Right ventricle myocardium inferior (tissue), 1 donor: ENCODE results near the gene BORCS6. TPM values are rescaled to one million over a fixed set of nuclear protein-coding genes. Genes with fewer than 3 reads are reported as not detected.
"Not testable (repeated sequence)": the region's sequence is repeated elsewhere in the genome, so short reads cannot be mapped to it uniquely, and the experiment has no call there.

ENCODE experiments used
- ATAC-seq: fragments of 200-7000 bp; cut with Tn5 transposase; one replicate; pipeline ENCODE4 v1.9.1; 2020; ENCODE audit warnings: mild to moderate bottlenecking, moderate library complexity
- DNase-seq: peaks from one replicate; pipeline ENCODE4 v3.0.0; 2021; ENCODE audit errors: missing footprints
- intact Hi-C: fragments of 100-400 bp; cut with DNase I; formaldehyde crosslinking; loops from one replicate; pipeline ENCODE4 v1.11.0; 2022
- total RNA-seq: library from RNA; stranded (reverse); fragmentation: NEBNext Ultra II Directional; extraction: Animal tissue kit (Norgen Biotek cat#: 25700); gene quantifications from one replicate; pipeline ENCODE4 v1.2.1, GENCODE V29; 2021
- donor health status: DM: no; HTN: yes; CAD: no; lungs with severe emphysema.

BORCS6 gene
- total RNA-seq, 1 donor from 2014 or later, result 9.2 TPM

- intact Hi-C loops, result loop anchor here (1.0 to 5.0 kb wide), 5 partner anchors 21 to 111 kb away; partner anchors contain the start of genes CTC1 and SLC25A35
- peak; percentile 39 for ATAC-seq
- peak; percentile 90 for DNase-seq
These were observed 4.2 kb downstream of the BORCS6 start for GRCh38 chr17:8185582-8186445.

GRCh38 chr17:8176998-8177731 lies 12.8 kb downstream of the BORCS6 start:
- intact Hi-C loops, result no loop called here
- ATAC-seq (no peak), DNase-seq (no peak)

GRCh38 chr17:8176197-8176940 lies 13.6 kb downstream of the BORCS6 start, which contains the start of gene TMEM107:
Gene TMEM107 (minus strand): TSS chr17:8176380. CDS start chr17:8176286, 94 bp downstream.
- intact Hi-C loops, result no loop called here
- peak; percentile 95 for DNase-seq
- ATAC-seq, result peak; percentile 72

GRCh38 chr17:8175795-8176196 lies 14.2 kb downstream of the BORCS6 start:
- DNase-seq (peak; percentile 68), ATAC-seq (peak; percentile 21)
- intact Hi-C loops, result no loop called here

GRCh38 chr17:8173871-8174322 lies 16.1 kb downstream of the BORCS6 start:
- DNase-seq (no peak), ATAC-seq (no peak)
- intact Hi-C loops, result no loop called here

- intact Hi-C loops, result no loop called here
- ATAC-seq, result peak; percentile 91
- DNase-seq, result peak; percentile 75
These were observed 16.7 kb downstream of the BORCS6 start for GRCh38 chr17:8173056-8173870.

DNA sequence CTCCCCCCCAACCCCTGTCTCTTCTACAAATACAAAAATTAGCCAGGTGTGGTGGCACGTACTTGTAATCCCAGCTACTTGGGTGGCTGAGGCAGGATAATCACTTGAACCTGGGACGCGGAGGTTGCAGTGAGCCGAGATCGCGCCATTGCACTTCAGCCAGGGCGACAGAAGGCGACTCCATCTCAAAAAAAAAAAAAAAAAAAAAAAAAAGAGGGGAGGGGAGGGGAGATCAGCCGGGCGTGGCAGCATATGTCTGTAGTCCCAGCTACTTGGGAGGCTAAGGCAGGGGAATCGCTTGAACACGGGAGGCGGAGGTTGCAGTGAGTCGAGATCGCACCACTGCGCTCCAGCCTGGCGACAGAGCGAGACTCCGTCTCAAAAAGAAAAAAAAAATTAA lies 19.8 kb downstream of the BORCS6 start:
- intact Hi-C loops, ATAC-seq: not testable (repeated sequence)
- peak; percentile 53 for DNase-seq

DNA sequence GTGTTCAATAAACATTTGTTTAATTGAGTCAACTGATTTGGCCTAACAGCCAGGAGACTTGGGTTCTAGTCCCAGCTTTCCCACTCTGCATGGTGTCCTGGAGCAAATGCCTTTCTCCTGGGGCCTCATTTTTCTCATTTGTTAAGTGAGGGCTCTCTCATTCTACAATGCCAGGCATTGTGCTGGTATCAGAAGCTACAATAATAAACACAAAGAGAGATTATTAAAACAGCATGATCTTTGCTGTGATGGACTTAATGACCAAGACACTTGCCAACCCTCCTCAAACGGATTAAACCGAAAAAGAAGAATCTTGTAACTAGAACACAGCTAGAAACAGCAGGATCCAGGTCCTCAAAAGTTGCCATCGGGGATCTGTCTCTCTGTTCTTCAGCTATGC lies 22.5 kb downstream of the BORCS6 start:
- DNase-seq (no peak), ATAC-seq (no peak)
- intact Hi-C loops, result no loop called here

- DNase-seq, result peak; percentile 41
- intact Hi-C loops, result no loop called here
- no peak for ATAC-seq
These were observed 23.2 kb downstream of the BORCS6 start for GRCh38 chr17:8166731-8167130.

DNA sequence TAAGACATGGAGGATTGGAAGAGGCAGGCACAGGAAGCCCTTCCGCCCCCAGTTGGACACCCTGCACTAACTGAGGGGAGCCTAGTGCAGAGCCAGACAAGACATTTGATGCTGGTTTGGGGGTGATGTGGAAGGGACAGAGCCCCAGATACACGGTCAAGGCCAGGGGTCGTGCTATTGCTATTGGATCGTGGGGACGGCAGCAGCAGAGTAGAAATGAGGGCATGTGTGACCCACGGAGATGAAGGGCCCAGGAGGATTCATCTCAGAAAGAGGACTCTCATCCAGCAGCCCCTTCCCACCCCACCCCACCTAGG lies 25.2 kb downstream of the BORCS6 start:
- intact Hi-C loops, result loop anchor here (2.0 kb wide), 1 partner anchor 22 kb away; no protein-coding TSS in a partner anchor
- DNase-seq, result peak; percentile 33
- ATAC-seq, result no peak

DNA sequence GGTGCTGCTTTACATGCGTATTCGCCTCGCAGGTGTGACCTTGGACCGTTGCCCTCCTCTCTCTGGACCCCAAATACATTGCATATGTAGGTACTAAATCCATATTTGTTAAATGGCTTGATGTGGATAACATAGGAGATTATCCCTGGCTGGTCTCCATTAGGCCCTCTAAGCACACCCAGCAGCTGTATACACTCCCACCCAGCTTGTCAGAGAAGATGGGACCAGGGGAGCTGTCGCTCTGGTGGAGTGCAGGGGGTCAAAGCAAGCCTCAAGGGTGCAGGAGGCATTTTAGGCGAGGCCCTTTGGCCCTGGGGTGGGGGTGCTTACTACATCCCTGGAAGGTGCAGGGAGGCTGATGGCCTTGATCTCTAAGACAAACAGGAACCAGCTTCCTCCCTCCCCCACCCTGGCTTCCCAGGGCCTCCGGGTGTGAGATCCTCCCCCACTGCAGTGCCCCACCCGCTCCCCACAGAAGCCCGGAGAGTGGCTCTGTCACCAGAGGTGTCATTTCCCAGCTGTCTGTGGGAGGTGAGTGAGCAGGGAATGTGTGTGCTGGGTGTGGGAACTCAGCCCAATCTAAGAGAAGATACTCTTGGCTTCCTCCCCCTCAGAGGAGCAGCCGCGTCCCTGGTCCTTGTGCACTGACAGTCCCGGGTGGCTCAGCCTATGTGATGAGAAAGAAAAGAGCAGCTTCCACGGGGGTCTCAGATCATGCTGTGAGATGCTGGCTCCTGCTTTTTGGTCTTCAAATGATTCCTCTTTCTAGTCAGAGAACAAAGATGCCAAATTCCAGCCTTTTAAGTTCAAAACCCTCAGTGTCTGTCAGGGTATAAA lies 25.8 kb downstream of the BORCS6 start:
- peak; percentile 87 for ATAC-seq
- intact Hi-C loops, result loop anchor here (2.0 kb wide), 1 partner anchor 23 kb away; no protein-coding TSS in a partner anchor

DNA sequence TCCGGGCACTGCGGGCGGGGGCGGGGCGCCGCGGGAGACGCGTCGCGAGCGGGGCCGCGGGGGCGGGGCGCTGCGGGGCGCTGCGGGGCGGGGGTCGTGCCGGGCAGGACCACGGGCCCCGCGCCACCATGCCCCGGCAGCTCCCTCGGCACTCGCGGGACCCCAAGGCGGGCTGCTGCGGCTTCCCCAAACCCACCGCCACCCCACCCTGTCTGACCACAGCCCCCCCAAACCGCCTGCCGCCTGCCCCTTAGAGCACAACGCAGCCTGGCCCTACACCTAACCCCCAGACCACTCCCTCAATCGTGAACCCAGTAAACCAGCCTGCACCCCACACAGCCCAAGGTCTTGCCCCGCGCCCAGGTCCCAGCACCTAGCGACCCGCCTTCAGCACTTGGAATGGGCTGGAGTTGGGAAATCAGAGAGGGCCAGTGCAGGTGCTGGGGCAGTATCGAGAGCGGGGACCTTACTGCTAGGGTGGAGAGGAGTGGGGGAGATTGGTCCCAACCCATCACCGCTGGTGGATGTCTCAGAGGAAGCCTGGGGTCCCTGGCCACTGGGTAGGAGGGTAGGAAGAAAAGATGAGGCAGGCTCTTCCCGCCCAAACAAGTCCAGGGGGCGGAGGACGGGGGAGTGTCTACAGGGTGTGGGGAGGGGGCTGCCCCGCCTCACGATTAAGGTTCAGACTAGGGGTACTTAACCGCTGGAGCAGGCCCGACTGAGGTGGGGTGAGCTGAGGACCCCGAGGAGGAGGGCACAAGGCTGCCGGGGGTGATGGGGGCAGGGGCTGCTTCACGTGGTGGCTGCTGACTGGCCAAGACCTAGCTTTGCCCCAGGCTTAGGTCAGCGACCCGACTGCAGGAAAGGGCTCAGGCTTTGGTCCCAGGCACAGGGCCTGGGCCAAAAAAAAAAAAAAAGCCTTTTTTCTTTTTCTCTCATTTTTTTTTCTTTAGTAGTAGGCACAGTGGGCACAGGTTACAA lies 26.7 kb downstream of the BORCS6 start:
- ATAC-seq, result peak; percentile 5

More for the DNA sequence above, 25.8 kb downstream of the BORCS6 start:
- DNase-seq, result peak; percentile 89

DNA sequence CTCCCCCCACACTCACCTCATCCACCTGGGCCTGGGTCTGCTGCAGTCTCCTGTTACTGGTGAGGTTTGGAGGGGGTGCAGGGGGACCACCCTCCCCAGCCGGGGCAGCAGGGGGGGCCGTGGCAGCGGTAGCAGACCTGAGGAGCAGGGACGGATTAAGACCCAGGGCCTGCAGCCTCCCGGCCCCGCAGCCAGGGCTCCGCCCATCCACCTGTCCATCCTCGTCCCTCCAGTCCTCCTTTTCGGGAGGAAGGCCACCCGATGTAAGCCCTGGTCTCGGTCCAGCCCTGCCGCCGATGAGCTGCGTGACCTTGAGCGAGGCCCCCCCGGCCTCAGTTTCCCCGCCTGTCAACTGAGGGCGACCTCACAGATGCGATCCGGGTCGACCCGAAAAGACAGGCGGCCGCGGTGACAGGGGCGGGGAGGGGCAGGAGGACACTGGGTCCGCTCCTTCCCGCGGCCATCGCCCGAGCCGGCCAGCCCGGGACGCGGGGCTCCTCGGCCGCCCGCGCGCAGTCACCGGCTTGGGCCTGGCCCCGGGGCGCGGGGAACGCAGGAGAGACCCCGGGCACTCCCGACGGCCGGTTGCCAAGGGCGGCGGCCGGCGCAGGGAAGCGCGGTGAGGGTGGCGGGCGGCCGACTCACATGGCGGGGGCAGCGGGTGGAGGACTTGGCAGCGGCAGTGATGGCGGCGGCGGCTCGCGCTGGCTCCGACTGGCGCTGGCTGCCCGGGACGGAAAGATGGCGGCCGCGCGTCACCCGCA lies 27.6 kb downstream of the BORCS6 start, which contains the start of gene VAMP2:
Gene VAMP2, minus strand, starts transcription at position 716 of the 764 bp plus-strand sequence. Its CDS starts 69 bp downstream, at position 647.
- intact Hi-C loops, result no loop called here
- DNase-seq (peak; percentile 92), ATAC-seq (peak; percentile 58)

More for the DNA sequence above, 26.7 kb downstream of the BORCS6 start:
- peak; percentile 56 for DNase-seq
- intact Hi-C loops, result no loop called here

DNA sequence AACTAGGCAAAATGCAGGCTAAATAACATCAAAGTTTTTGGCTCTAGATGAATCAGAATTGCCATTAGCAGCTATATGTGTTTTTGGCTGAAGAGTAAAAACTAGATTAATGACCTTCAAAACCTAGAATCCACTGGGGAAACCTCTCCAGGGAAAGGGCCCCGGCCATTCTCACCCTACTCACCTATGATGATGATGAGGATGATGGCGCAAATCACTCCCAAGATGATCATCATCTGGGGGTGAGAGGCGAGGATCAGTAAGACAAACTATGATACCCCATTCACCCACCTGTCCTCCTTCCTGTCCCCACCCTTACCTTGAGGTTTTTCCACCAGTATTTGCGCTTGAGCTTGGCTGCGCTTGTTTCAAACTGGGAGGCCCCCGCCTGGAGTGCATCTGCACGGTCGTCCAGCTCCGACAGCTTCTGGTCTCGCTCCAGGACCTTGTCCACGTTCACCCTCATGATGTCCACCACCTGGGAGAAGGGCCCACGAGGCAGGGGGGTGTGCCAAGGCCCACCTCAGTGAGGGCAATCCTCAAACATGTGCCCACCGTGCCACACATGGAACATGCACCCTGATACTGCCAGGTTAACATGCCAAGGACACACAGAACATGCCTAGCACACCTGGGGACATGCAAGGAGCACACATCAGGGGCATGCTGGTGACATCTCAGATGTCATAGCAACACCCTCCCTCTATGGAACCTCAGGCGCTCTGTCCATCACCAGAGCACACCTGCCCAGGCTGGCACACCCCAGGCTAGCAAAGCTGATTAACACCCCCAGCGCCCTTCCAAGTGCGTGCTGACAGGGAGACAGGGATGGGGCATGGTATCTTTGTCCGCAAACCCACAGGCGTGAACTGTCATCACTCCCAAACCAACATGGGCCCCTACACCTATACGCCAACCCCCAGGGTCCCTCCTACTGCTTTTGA lies 28.4 kb downstream of the BORCS6 start:
- ATAC-seq (no peak), DNase-seq (peak; percentile 62)
- intact Hi-C loops, result no loop called here
